Endometrial microvascular endothelial cells (primary cell): Measurements from ENCODE around the gene SKAP2. TPM values are rescaled to one million over a fixed set of nuclear protein-coding genes. Genes with fewer than 3 reads are reported as not detected.

Source experiments
- in situ Hi-C: cut with HindIII; loops from 2 replicates; pipeline ENCODE4 v1.10.0; 2017; ENCODE audit warnings: low sequenced_read_pairs, low pct_unique_long_range_greater_than_20kb; ENCODE audit errors: inconsistent ontology term
- total RNA-seq: library from RNA; depleted of rRNA; stranded (reverse); fragments of >200 nt; gene quantifications from one replicate; pipeline ENCODE4 v1.2.3, GENCODE V29; 2015; ENCODE audit errors: inconsistent ontology term

SKAP2 gene
- total RNA-seq, 1 donor from 2014 or later: 21.0 TPM

DNA sequence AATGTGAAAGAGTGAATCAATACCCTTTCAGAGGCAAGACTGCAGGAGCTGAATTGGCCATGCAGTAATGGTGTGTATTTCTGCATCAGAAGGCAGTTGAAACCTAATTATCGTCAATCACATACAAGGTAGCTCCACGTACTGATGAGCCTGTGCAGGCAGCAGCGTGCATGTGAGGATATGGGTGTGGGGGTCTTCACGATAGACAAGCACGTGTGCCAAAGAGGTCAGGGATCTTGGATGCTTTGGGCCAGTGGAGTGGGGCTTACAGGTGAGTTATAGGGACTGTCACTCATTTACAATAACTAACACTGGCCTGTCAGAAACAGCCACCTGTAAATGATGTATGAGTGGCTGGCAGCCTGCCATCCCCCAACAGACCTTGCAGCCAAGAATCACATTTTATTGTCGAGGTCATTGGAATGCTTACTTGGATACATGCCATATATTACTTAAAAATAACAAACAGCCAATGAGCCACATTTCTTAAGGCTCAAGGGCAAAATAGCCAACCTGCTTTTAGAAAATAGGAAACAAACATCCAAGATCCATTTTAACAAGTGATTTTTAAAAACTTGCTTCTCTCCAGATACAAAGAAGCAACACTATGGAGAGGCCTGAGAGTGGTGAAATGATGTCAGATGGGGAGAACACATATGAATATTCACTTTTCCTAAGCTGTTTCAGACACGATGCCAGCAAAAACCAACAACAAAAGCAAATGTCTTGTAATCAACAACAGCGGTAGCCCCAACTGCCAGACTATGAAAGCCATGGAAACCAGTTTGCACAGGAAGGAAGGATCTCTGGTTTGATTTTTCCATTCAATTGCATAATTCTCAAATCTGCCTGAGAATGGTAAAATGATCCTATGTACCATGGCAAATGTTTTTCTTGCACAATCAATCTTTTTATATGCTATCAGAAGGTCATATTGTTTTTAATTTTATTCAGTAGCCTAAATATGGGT, 210.7 kb downstream of the SKAP2 start:
- in situ Hi-C loops: no loop called here

DNA sequence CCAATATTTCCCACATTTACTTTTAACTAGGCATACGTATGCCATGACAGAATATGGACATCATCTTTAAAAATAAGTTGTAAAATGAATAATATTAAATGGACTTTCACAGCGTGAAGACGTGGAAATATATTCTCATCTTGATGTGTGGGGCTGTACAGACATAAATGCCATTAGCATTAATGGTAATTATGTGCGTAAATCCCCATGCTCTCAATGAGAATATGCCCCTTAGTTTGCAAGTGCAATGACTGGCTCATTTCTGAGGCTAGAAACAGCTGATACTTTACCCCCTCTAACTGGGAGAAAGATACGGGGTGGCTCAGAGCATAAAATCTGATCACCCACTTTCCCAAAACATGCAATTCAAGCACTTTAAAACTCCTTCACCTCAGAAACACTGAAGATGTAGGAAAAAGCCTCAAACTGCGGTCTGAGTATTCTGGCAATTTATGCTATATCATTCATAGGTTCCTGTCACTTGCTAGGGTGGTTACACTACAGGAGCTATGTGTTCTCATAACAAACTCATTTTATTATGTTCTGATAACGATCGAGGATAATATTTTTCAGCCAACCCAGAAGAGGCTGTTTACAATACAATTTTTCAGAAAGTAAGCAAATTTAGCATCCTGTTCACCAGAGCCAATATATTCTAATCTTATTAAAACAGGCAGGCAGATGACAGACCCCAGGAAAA, 211.8 kb downstream of the SKAP2 start:
- in situ Hi-C loops: no loop called here

DNA sequence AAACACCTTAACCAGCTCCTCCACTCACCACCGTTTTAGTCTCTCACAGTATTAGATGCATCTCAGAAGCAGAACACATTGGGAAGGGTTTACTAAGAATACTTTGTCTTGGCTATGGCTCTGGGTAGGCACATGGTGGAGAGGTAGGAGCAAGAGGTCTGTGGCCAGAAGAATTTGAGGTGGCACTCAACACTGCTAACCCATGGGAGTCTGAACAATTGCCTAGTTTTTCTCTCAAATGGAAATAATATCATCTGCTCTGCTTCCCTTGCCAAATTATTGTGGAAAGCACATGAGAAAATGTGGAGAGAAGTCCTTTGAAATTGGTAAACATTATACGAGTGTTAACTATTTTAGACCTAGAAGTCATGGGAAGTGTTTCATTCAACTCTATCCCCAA, 214.3 kb downstream of the SKAP2 start:
- in situ Hi-C loops: no loop called here

DNA sequence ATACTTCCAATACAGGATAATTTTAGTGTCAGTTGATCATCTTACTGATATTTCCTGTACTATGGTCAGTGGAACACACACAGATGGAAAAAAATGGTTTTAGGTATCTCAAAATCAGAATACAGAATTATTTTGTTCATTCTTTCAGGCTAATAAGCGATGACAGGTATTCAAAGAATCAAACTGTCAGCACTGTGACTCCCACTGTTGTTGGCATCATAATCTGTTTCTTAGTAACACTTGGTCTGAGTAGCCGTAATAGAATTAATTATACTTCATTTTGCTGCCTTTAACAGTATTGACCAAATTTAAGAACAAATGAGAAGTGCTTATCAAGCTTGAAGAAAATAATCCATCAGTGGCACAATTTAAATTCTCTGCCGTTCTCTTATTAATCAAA, 215.0 kb downstream of the SKAP2 start:
- in situ Hi-C loops: no loop called here

DNA sequence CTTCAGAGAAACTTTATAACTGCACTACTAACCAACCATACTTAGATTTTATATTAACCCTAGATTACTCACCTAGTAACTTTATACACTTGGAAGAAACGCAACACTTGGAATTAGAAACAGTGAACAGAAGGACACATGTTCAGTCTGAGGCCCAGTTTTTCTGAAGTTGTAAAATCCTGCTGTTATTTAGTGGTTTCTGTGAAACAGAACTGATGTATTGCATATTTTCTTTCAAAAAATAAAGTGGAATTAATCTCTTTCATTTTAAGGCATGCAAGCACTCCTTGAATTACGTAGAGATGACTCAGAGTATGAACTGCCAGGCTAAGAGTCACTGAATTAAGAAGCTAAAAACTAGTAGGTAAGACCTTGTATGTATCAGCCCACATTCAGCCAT, 215.8 kb downstream of the SKAP2 start:
- in situ Hi-C loops: no loop called here

DNA sequence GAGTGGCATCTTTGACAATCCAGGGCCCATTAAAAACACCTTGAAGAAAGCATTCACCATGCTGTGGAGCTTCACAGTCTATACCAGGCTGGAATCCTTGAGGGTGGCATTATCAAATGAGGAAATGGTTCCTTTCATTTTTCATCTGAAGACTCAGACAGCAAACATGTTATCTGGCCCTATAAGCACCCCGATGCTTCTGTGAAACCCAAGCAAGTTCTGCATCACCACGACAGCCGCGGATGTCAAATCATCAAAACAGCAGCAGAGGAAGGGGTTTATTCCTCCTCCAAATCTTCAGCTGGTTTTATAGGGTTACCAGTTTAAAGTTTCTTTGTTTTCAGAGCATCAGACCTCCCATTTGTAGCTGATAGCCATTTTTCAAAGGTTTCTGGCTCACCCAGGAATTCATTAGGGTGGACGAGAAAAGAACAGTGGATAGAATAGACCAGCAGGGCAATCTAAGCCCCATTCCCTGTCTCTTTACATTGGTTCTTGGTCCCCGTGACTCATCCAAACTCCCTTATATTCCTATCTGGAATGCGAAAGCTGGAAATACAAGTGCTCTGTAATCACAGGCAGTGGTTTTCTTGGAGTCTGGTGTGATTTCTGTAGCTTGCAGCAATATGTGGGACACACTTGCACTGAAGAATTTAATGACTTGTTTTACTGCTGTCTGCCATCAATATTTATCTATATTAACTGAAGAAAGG, 217.9 kb downstream of the SKAP2 start:
- in situ Hi-C loops: no loop called here

DNA sequence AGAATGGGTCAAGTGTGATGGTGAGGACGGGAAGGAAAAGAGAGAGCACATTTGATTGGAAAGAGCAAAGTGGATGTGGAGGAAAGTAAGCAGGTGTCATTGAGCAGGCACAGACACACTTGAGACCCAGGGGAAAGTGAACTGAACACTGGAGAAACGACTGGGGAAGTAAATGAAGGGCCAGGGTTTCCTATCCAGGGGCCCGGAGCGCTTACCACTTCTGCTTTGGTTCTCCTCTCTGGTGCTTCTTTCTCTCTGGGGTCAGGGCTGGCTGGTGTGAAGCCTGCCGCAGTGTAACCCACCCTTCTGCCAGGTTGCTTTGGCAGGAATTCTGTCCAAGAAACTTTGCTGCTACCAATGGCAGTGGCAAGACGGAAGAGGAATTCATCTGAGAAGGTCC, 219.3 kb downstream of the SKAP2 start:
- in situ Hi-C loops: no loop called here

DNA sequence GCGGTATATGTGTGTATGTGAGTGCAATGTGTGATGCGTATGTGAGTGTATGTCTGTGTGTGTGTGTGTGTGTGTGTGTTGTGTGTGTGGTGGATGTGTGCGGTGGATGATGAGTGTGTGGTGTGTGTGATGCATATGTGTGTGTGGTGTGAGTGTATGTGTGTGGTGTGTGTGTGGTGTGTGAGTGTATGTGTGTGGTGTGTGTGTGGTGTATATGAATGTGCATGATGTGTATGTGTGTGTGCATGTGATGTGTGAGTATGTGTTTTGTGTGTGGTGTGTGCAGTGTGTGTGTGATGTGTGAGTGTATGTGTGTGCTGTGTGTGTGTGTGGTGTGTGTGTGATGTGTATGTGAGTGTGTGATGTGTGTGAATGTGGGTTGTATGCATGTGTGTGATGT, 222.0 kb downstream of the SKAP2 start:
- in situ Hi-C loops: no loop called here

DNA sequence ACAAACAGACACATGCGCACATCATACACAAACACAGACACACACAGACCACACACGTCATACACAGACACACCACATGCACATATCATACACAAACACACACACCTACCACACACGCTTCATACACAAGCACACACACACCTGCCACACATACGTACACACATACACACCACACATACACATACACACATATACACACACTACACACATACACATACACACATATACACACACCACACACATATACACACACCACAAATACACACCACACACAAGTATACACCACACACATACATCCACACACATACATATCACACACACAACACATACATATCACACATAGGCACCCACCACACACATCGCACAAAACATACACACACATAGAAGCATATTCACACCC, 224.7 kb downstream of the SKAP2 start:
- in situ Hi-C loops: no loop called here

DNA sequence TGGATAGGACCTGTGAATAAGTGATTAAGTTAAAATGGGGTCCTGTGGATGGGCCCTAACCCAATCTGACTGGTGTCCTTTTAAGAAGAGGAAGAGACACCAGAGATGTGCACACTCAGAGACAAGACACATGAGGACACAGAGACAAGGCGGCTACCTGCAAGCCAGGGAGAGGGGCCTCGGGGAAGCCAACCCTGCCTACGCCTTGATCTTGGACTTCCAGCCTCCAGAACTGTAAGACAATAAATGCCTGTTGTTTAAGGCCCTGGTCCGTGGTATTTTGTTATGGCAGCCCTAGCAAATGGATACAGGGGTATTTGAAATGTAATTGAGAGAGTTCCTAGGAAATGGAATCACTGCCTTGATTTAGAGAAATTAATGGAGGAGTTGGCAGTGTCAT, 225.3 kb downstream of the SKAP2 start:
- in situ Hi-C loops: no loop called here

DNA sequence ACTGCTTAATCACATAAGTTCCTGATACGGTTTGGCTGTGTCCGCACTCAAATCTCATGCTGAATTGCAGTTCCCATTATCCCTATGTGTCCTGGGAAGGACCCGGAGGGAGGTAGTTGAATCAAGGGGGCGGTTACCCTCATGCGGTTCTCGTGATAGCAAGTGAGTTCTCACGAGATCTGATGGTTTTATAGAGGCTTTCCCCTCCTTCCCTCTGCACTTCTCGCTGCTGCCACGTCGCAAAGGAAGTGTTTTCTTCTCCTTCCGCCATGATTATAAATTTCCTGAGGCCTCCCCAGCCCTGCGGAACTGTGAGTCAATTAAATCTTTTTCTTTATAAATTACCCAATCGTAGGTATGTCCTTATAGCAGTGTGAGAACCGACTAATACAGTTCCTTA, 226.2 kb downstream of the SKAP2 start:
- in situ Hi-C loops: no loop called here

DNA sequence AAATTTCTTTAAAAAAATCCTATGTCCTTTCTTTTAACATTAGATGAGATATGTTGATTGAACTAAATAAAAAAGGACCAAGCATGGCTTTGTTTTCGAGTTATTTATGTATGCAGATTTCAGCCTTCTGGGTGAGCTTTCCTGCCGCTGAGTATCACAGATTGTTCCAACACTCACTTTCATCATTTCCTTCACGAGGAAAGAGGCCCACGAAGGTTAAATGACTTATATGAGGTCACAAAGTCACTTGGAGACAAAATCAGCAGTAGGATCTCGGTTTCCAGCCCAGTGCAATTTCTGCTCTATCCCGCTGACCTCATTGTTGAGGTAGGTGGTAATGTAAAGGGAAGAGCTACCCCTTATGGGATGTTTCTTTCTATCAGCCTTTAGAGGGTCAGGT, 226.8 kb downstream of the SKAP2 start:
- in situ Hi-C loops: no loop called here

DNA sequence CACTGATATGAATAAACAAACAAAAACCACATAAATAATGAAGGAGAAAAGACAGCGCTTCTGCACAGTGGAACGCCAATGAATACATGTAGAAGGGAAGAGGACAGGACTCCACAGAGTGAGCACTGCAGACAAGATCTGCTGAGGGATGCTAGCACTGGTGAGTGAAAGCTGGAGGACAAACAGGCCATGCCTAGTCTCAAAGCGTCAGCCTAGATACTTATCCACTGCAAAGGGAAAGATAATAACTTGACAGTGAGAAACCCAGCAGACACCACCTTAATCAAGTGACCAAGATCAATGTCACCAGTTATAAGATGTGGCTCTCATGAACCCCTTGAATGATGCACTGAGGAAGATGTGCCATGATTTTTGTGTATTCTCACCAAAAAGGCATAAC, 227.6 kb downstream of the SKAP2 start:
- in situ Hi-C loops: no loop called here

DNA sequence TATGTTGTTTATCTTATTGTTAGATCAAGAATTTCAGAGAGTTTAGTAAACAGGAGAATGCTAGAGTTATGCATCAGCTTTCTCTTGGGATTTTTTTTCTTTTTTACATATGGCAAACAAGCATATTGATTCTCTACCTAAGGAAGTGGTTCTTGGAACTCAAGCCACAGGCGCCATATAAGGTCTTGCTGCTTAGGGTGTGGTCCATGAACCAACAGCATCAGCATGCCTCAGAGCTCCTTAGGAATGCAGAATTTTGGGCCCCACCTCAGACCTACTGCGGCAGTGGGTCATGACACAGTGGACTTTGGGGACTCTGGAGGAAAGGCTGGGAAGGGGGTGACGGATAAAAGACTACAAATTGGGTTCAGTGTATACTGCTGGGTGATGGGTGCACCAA, 230.8 kb downstream of the SKAP2 start:
- in situ Hi-C loops: no loop called here

DNA sequence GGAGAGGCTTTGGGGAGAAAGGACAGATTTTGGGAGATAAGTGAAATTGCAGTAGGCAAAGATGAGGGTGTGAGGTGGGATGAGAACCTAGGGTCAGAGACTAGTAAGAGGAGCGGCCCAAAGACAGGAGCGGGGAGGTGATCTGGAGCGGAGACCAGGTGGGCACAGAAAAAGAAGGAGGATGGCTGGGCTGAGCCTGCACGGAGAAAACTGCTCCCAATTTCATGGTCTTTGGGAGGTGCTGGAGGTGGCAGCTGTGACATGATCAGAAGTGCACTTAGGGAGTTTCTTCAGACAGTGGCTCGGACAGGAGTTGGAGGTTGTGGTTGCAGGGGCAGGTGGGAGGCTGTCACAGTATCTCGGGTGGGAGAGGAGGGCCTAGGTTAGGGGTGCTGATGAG, 232.8 kb downstream of the SKAP2 start:
- in situ Hi-C loops: no loop called here

DNA sequence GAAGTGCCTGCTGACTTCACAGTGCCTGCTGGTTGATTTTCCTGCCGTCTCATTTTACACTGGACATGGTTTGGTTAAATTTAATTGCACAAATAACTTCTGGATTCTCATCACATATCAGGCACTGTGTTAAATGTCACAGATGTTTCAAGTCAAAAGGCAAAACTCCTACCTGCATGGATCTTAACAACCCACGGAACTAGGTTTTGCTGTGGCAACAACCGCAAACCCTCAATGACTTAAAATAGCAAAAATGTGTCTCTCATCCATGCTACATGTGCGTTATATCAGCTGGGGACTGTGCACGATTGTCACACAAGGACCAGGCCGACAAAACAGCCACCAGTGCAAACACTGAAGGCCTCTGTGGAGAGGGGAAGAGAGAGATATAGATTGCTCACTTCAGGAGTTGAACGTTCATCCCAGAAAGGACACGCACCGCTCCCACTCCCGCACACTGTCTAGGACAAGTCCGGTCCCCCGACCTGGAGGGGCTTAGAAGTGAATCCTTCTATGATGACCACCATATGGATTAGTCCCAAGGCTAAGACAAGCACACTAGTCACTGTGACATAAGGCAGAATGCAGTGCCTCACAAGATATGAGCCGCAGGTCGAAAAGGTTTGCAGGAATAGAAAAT, 233.3 kb downstream of the SKAP2 start:
- in situ Hi-C loops: no loop called here

DNA sequence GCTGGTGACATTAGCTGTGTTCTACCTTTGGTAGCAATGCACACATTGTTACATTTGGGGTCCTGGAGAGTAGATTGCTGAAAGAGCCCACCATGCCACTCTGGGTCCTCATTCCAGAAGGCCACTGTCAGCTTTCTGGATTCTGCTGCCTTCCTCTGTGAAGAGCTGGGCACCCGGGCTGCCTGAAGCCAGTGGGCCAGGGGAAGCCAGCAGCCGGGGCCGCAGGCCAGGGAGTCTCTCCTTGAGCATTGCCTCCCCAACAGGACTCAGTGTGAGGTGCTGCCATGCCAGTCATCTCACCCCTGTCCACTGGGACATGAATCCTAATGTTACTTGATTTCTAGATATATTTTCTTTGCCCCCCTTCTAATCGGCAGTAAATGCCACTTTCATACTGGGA, 234.0 kb downstream of the SKAP2 start:
- in situ Hi-C loops: no loop called here

DNA sequence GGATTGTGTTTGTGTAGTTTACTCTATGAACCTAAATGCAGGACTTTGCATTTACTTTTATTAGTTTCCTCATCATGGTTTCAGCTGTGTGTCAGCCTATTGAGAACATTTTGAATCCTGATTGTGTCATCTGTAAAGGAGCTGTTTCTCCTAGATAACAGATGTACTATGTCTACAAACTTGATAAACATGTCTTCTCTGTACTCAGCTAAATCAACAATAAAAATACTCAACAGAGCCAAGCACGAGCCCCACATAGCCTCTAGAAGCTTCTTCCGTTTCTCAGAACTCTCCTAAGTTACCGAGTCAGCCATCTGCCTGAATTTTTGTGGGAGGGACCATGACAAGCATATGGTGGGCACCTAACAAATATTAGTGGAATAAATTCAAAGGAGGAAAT, 234.7 kb downstream of the SKAP2 start:
- in situ Hi-C loops: no loop called here

DNA sequence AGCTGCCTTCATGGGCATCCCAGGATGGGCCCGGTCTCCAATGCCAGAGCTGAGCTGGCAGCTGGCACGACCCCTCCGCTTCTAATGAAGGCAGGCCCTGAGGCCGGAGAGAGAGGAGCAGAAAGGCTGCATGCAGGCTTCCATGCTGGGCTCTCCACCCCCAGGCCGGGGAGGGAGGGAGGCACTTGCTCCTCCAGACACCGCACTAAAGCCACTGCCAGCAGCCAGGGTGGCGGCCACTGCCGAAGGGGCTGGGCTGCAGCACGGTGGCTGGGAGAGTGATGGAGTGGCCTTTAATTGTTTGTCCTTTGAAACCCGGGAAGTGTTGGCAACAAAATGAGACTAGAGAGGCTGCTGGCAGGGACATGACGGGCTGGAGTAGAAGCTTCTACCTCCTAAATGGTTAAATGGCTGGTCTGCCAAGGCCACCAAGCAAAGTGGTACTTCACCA, 236.5 kb downstream of the SKAP2 start:
- in situ Hi-C loops: no loop called here
